Loucy (cell line): ENCODE results near the gene GRID1.

ENCODE experiments used
- CTCF ChIP-seq: fragments of 200-600 bp; sonication (generic); conservative IDR thresholded peaks from 2 replicates; pipeline ENCODE4 v1.5.1; 2014; ENCODE audit warnings: mild to moderate bottlenecking, antibody characterized with exemption, low read length
- EZH2phosphoT487 ChIP-seq: fragments of 200-600 bp; IDR thresholded peaks from 2 replicates; pipeline ENCODE4 v1.6.1; 2018; ENCODE audit warnings: antibody characterized with exemption, mild to moderate bottlenecking, moderate library complexity, borderline replicate concordance

GRCh38 chr10:86329093-86329710 is 37.4 kb downstream of the GRID1 start:
- TF ChIP-seq CTCF: no peak
- TF ChIP-seq EZH2phosphoT487: no peak
